Stomach (tissue), 4 donors: Measurements from ENCODE around the gene NPHP1.

ENCODE experiments used
- CTCF ChIP-seq, 7 experiments: fragments of 450-650 bp in 4 of 7; fragments of 200-600 bp in 3 of 7; sonication (generic) in 3 of 7; IDR thresholded peaks; one replicate each; pipeline ENCODE4 v1.5.1; 2016 to 2019; ENCODE audit warnings: antibody characterized with exemption in 7 of 7, control low read depth in 2 of 7, mild to moderate bottlenecking in 1 of 7
- POLR2A ChIP-seq, 4 donors: fragments of 450-650 bp; IDR thresholded peaks; one replicate each; pipeline ENCODE4 v1.6.1; 2016; ENCODE audit warnings: antibody characterized with exemption in 4 of 4, control low read depth in 2 of 4, mild to moderate bottlenecking in 1 of 4, moderate library complexity in 1 of 4
- POLR2AphosphoS5 ChIP-seq, 3 donors: sonication (generic); formaldehyde crosslinking; IDR thresholded peaks; one replicate each; pipeline ENCODE4 v1.6.1; 2016; ENCODE audit warnings: antibody characterized with exemption in 3 of 3

GRCh38 chr2:110114831-110115255 lies 90.0 kb downstream of the NPHP1 start:
- TF ChIP-seq CTCF (IDR thresholded peaks at IDR 0.05), result no peak
- no peak for TF ChIP-seq POLR2A (IDR thresholded peaks at IDR 0.05)
- no peak for TF ChIP-seq POLR2AphosphoS5 (IDR thresholded peaks at IDR 0.05)
